Umbilical cord (tissue), 2 donors: Measurements from ENCODE around the gene UBE2K. TPM values are rescaled to one million over a fixed set of nuclear protein-coding genes. Genes with fewer than 3 reads are reported as not detected.
A peak's percentile ranks its signal among the peaks of the same experiment; 100 is the strongest.
"Not testable (repeated sequence)": the region's sequence is repeated elsewhere in the genome, so short reads cannot be mapped to it uniquely, and the experiment has no call there.

Experiments used
- DNase-seq: peaks from one replicate; pipeline ENCODE4 v3.0.0-alpha.2; 2015; ENCODE audit warnings: low spot score
- total RNA-seq: library from RNA; depleted of rRNA; stranded (reverse); fragments of >200 nt; gene quantifications from one replicate; pipeline ENCODE4 v1.2.3, GENCODE V29; 2014; ENCODE audit warnings: low replicate concordance; ENCODE audit not compliant: insufficient read depth

UBE2K gene
- total RNA-seq, 1 donor from 2014 or later = 22.9 TPM

- DNase-seq = no peak
These were observed 10.9 kb upstream of the UBE2K start for GRCh38 chr4:39687014-39687413.

DNA sequence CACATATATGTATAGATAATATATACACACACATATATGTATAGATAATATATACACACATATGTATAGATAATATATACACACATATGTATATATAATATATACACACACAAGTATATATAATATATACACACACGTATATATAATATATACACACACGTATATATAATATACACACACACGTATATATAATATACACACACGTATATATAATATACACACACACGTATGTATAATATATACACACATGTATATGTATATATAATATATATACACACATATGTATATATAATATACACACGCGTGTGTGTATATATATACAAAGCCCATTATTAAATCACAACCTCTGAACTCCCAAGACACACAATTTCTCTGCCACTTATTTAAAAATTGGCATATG lies 8.0 kb upstream of the UBE2K start:
- no peak for DNase-seq

- peak; percentile 63 for DNase-seq
These were observed 581 bp downstream of the UBE2K start for GRCh38 chr4:39698424-39699009.

- peak; percentile 20 for DNase-seq
These were observed 1.9 kb downstream of the UBE2K start for GRCh38 chr4:39699687-39700409.

GRCh38 chr4:39700554-39700953 lies 2.6 kb downstream of the UBE2K start:
- no peak for DNase-seq

GRCh38 chr4:39702716-39703115 lies 4.8 kb downstream of the UBE2K start:
- DNase-seq = no peak

DNA sequence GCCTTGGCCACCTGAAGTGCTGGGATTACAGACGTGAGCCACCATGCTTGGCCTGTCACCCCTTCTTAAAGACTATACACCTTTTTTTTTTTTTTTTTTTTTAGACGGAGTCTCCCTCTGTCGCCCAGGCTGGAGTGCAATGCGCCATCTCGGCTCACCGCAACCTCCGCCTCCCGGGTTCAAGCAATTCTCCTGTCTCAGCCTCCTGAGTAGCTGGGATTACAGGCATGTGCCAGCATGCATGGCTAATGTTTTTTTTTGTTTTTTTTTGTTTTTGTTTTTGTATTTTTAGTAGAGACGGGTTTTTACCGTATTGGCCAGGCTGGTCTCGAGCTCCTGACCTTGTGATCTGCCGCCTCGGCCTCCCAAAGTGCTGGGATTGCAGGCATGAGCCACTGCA lies 6.9 kb downstream of the UBE2K start:
- not testable (repeated sequence) for DNase-seq

DNA sequence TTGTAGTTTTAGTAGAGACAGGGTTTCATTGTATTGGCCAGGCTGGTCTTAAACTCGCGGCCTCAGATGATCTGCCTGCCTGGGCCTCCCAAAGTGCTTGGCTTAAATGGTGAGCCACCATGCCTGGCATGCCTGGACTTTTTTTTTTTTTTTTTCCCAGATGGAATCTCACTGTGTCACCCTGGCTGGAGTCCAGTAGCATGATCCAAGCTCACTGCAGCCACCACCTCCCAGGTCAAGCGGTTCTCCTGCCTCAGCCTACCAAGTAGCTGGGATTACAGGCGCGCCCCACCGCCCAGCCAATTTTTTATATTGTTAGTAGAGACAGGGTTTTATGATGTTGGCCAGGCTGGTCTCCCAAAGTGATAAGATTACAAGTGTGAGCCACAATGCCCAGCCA lies 8.4 kb downstream of the UBE2K start:
- DNase-seq = no peak

- no peak for DNase-seq
These were observed 9.0 kb downstream of the UBE2K start for GRCh38 chr4:39706741-39707511.

DNA sequence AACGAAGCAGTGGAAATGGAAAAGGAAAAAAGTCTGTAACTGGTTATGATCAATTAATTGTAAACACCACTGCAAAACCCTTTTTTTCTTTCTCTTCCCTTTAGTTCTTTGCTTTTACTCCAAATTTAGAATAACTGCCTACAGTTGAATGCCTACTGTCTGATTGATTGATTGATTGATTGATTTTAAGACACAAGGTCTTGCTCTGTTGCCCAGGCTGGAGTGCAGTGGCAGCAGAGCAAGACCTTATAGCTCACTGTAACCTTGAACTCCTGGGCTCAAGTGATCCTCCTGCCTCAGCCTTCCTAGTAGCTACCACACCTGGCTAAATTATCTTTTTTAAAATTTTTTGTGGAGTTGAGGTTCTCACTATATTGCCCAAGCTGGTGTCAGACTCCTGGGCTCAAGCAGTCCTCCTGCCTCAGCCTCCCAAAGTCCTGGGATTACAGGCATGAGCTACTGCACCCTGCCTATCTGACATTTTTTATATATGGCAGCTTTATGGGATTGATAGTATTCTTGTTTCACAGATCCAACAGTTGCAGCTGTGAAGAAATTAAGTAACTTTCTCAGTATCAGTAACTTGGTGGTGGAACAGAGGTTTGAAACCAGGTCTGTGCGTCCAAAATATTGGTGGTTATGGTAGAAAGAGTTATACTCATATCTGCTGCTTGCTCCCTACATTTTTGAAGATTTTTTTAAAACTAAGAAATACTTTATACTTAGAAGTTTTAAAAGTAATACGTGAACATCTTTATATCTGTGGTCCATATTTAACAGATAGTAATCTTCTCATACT lies 12.4 kb downstream of the UBE2K start:
- DNase-seq = no peak

- DNase-seq = no peak
These were observed 15.1 kb downstream of the UBE2K start for GRCh38 chr4:39712819-39713607.

DNA sequence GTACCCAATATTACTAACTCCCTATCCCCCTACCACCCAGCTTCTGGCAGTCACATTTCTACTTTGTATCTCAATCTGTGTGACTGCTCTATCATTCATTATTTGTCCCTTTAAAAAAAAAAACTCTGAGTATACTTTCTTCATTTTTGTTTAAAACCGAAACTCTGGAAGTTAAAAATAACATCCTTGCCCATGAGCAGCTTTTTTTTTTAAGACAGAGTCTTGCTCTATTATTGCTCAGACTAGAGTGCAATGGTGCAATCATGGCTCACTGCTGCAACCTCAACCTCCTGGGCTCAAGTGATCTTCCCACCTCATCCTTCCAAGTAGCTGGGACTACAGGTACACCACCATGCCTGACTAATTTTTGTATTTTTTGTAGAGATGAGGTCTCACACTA lies 15.8 kb downstream of the UBE2K start:
- peak; percentile 9 for DNase-seq

GRCh38 chr4:39714166-39714565 lies 16.2 kb downstream of the UBE2K start:
- peak; percentile 24 for DNase-seq

GRCh38 chr4:39715788-39716187 lies 17.9 kb downstream of the UBE2K start:
- DNase-seq = no peak

GRCh38 chr4:39716356-39716755 lies 18.4 kb downstream of the UBE2K start:
- DNase-seq = peak; percentile 37

DNA sequence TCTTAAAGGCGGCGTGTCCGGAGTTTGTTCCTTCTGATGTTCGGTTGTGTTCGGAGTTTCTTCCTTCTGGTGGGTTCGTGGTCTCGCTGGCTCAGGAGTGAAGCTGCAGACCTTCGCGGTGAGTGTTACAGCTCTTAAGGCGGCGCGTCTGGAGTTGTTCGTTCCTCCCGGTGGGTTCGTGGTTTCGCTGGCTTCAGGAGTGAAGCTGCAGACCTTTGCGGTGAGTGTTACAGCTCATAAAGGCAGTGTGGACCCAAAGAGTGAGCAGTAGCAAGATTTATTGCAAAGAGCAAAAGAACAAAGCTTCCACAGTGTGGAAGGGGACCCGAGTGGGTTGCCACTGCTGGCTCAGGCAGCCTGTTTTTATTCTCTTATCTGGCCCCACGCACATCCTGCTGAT lies 19.8 kb downstream of the UBE2K start:
- not testable (repeated sequence) for DNase-seq

- DNase-seq = no peak
These were observed 20.7 kb downstream of the UBE2K start for GRCh38 chr4:39718366-39719323.

- no peak for DNase-seq
These were observed 22.1 kb downstream of the UBE2K start for GRCh38 chr4:39719804-39720580.

DNA sequence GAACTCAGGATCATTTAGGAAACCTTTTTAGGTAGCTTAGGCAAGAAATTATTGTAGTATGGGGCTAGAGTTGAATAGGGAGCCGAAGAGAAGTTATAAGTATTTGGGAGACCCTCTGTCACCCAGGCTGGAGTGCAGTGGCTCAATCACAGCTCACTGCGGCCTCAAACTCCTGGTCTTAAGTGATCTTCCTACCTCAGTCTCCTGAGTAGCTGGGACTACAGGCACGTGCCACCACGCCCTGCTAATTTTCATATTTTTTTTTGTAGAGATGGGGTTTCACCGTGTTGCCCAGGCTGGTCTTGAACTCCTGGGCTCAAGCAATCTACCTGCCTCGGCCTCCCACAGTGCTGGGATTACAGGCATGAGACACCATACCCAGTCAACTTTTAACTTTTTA lies 23.3 kb downstream of the UBE2K start:
- DNase-seq = not testable (repeated sequence)
